ENCODE results near the gene EFHC2.
"Not testable (repeated sequence)": the region's sequence is repeated elsewhere in the genome, so short reads cannot be mapped to it uniquely, and the experiment has no call there.

EFHC2 gene

DNA sequence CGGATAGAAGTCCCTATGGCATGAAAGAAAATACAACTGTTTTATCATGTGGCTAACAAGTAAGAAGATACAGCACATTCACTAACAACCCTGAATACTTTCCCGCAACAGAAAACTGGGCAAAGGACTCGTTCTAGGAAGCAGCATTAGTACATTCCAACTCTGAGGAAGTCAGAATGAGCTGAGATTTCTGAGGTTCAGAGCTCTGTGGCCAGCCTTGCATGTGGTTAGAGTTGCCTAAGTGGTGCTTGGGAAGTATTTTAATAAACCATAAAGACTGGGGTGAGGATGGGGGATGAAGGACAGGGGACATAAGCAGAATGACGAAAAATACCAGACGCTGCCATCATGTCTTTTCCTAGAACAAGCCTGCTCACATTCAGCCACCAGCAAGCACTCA is 82.2 kb downstream of the EFHC2 start:
- no peaks in the 10 kb centered on the region for H3K36me3 Mint-ChIP-seq

DNA sequence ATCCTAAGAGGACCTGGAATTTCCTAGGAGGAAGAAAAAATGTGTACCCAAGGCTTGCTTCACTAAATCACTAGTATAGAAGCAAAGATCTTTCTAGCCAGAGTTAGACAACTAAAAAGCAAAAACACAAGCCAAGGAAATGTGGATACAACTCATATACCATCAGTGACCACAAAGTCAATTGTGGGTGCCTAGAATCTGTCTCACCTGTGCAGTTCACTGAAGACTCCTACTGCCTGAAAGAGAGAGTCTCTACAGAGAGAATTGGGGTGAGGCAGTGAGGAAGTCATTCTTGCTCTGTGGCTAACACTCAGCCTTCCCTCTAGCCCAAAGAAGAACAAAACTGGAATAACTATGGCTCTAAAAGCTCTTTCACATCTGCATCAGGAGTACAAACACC is 82.9 kb downstream of the EFHC2 start:
- H3K36me3 Mint-ChIP-seq: peaks cover 6% of the 10 kb centered on the region
- H3K9me3 Mint-ChIP-seq: peaks cover 8% of the 10 kb centered on the region
- peaks cover 6% of the 10 kb centered on the region for H3K4me1 Mint-ChIP-seq
- no peak overlapping the region for H3K4me3 Mint-ChIP-seq
- H3K27ac Mint-ChIP-seq: no peak overlapping the region
- H3K27me3 Mint-ChIP-seq: peaks cover 8% of the 10 kb centered on the region
- no peak for ATAC-seq

More for the DNA sequence above, 82.2 kb downstream of the EFHC2 start:
- Mint-ChIP-seq H3K4me3 (no peak overlapping the region), H3K27ac (no peak overlapping the region), H3K27me3 (peaks cover under 1% of the 10 kb centered on the region), H3K4me1 (no peaks in the 10 kb centered on the region), H3K9me3 (peaks cover 3% of the 10 kb centered on the region)
- no peak for ATAC-seq

DNA sequence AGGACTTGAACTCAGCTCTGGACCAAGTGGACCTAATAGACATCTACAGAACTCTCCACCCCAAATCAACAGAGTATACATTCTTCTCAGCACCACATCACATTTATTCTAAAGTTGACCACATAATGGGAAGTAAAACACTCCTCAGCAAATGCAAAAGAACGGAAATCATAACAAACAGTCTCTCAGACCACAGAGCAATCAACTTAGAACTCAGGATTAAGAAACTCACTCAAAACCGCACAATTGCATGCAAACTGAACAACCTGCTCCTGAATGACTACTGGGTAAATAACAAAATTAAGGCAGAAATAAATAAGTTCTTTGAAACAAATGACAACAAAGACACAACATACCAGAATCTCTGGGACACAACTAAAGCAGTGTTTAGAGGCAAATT is 87.7 kb downstream of the EFHC2 start:
- not testable (repeated sequence) for H3K27ac Mint-ChIP-seq, H3K4me3 Mint-ChIP-seq, H3K27me3 Mint-ChIP-seq, ATAC-seq
- Mint-ChIP-seq H3K4me1 (peaks cover 26% of the 10 kb centered on the region), H3K9me3 (peaks cover 13% of the 10 kb centered on the region), H3K36me3 (peaks cover 17% of the 10 kb centered on the region)

DNA sequence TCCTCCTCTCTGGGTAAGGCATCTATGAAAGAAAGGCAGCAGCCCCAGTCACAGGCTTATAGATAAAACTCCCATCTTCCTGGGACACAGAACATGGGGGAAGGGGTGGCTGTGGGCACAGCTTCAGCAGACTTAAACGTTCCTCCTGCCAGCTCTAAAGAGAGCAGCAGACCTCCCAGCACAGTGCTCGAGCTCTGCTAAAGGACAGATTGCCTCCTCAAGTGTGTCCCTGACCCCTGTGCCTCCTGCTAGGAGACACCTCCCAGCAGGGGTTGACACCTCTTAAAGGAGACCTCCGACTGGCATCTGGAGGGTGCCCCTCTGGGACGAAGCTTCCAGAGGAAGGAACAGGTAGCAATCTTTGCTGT is 89.9 kb downstream of the EFHC2 start:
- peak overlapping the region; percentile 9 for H3K27ac Mint-ChIP-seq
- peaks cover 10% of the 10 kb centered on the region for H3K27me3 Mint-ChIP-seq
- peaks cover 13% of the 10 kb centered on the region for H3K9me3 Mint-ChIP-seq
- H3K4me1 Mint-ChIP-seq: peaks cover 26% of the 10 kb centered on the region
- peaks cover 17% of the 10 kb centered on the region for H3K36me3 Mint-ChIP-seq
- H3K4me3 Mint-ChIP-seq: peak overlapping the region; percentile 56
- no peak for ATAC-seq

DNA sequence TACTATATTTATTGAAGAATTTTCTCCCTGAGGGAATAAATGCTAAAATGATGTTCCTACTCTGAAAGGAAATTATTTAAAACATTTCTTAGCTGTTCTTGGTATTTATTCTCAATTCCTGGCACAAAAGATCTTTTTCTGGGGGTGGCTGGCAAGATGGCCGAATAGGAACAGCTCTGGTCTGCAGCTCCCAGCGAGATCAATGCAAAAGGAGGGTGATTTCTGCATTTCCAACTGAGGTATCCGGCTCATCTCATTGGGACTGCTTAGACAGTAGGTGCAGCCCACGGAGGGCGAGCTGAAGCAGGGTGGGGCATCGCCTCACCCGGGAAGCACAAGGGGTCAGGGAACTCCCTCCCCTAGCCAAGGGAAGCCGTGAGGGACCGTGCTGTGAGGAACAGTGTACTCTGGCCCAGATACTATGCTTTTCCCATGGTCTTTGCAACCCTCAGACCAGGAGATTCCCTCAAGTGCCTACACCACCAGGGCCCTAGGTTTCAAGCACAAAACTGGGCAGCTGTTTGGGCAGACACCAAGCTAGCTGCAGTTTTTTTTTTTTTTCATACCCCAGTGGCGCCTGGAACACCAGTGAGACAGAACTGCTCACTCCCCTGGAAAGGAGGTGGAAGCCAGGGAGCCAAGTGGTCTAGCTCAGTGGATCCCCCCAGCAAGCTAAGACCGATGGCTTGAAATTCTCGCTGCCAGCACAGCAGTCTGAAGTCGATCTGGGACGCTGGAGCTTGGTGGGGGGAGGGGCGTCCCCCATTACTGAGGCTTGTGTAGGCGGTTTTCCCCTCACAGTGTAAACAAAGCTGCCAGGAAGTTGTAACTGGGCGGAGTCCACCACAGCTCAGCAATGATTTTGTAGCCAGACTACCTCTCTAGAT is 90.5 kb downstream of the EFHC2 start:
- Mint-ChIP-seq H3K4me3 (peak overlapping the region; percentile 56), H3K4me1 (peaks cover 26% of the 10 kb centered on the region), H3K27ac (peak overlapping the region; percentile 9), H3K36me3 (peaks cover 17% of the 10 kb centered on the region), H3K9me3 (peaks cover 13% of the 10 kb centered on the region)
- peak; percentile 74 for ATAC-seq
- not testable (repeated sequence) for H3K27me3 Mint-ChIP-seq

DNA sequence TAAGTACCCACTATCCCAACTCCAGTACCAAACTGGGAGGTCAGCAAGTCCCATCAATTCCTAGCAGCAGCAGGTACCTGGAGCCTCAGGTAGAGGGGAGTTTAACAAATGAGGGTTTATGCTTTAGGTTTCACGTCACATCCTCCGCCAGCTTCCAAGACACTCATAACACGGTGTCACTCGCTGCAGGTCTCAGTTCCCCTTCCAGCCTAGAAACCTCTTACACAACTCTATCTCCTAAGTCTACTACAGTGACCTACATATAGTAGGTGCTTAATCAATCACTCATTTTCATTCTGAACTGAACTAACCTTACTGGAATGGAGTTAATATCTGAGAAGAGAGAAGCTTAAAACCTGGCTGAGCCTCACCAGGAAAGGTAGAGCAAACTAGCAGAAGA is 96.0 kb downstream of the EFHC2 start:
- no peaks in the 10 kb centered on the region for H3K9me3 Mint-ChIP-seq
- peaks cover 6% of the 10 kb centered on the region for H3K4me1 Mint-ChIP-seq
- H3K4me3 Mint-ChIP-seq: no peak overlapping the region
- no peak overlapping the region for H3K27ac Mint-ChIP-seq
- no peak for ATAC-seq
- H3K36me3 Mint-ChIP-seq: no peaks in the 10 kb centered on the region
- no peaks in the 10 kb centered on the region for H3K27me3 Mint-ChIP-seq

DNA sequence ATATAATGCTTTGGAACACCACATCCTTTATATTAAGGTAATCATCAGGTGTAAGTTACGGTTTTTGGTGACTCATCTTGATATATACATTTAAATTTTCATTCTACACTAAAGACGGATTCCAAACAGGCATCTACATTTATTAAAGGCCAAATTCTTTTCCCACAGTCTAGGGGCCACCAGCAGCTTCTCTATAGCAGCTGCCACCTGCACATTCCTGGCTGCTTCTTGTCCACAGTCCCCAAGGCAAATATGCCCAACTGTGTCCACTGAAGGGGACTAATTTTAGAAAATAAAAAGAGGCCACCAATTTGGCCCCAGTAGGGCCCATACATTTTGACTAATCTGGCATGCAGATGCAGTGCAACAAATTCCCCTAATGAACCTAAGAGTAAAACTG is 96.6 kb downstream of the EFHC2 start:
- Mint-ChIP-seq H3K36me3 (no peaks in the 10 kb centered on the region), H3K4me3 (no peak overlapping the region), H3K27ac (no peak overlapping the region), H3K9me3 (no peaks in the 10 kb centered on the region), H3K4me1 (peaks cover 6% of the 10 kb centered on the region), H3K27me3 (no peaks in the 10 kb centered on the region)
- ATAC-seq: no peak

DNA sequence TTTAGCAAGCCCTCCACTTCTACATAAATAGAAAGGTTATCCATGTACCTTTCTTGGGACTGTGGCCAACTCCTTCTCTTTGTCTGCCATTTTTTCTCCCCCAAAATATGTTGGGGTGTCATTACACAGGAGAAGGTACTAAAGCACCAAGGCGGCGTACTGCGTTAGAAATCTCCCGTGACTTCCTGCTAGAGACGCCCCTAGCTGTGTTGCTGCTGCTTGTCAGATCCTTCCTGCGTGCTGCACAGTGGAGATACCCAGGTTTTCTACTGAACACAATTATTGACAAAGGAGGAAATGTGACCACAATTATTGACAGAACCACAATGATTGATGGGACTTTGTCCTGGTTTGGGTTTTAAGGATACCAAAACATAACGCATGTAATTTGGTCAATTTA is 97.7 kb downstream of the EFHC2 start:
- H3K36me3 Mint-ChIP-seq: no peaks in the 10 kb centered on the region
- H3K4me1 Mint-ChIP-seq: peaks cover 6% of the 10 kb centered on the region
- H3K27ac Mint-ChIP-seq: no peak overlapping the region
- no peak overlapping the region for H3K4me3 Mint-ChIP-seq
- H3K27me3 Mint-ChIP-seq: no peaks in the 10 kb centered on the region
- no peaks in the 10 kb centered on the region for H3K9me3 Mint-ChIP-seq
- no peak for ATAC-seq

DNA sequence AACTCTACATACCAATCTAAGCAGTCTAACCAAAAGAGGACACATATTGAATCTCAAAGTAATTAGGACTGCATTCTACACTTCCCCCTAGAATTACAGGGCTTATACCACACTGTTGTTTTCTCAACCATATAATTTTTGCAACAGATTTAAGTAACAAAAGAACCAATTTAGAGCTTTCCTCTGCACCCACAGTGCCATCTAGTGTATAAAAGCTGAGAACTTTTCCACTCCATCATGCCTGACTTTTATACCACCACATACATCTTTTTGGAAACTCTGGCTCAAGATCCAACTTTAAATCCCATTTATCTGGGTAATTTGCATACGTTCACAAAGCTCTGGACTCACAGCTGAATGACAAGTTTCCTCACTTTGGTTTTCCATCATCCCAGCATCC is 99.5 kb downstream of the EFHC2 start:
- H3K36me3 Mint-ChIP-seq: no peaks in the 10 kb centered on the region
- peaks cover 6% of the 10 kb centered on the region for H3K4me1 Mint-ChIP-seq
- H3K4me3 Mint-ChIP-seq: no peak overlapping the region
- no peaks in the 10 kb centered on the region for H3K27me3 Mint-ChIP-seq
- no peak overlapping the region for H3K27ac Mint-ChIP-seq
- ATAC-seq: no peak
- no peaks in the 10 kb centered on the region for H3K9me3 Mint-ChIP-seq

DNA sequence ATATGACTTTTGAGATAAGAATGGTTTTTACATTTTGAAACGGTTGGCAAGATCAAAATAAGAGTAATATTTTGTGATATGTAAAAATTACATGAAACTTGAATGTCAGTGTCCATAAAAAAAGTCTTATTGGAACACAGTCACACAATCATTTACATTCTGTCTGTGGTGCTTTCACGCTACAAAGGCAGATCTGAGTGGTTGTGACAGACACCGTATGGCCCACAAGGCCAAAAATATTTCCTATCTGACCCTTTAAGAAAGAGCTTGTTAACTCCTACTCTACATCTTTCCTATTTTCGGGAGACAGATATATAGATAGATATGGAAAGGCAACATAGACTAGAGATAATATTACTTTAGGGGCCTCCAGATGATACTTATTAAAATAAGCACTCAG is 101.9 kb downstream of the EFHC2 start:
- no peaks in the 10 kb centered on the region for H3K36me3 Mint-ChIP-seq
- ATAC-seq: no peak
- peaks cover 6% of the 10 kb centered on the region for H3K4me1 Mint-ChIP-seq
- no peaks in the 10 kb centered on the region for H3K9me3 Mint-ChIP-seq
- H3K27me3 Mint-ChIP-seq: no peaks in the 10 kb centered on the region
- H3K4me3 Mint-ChIP-seq: no peak overlapping the region
- H3K27ac Mint-ChIP-seq: no peak overlapping the region

DNA sequence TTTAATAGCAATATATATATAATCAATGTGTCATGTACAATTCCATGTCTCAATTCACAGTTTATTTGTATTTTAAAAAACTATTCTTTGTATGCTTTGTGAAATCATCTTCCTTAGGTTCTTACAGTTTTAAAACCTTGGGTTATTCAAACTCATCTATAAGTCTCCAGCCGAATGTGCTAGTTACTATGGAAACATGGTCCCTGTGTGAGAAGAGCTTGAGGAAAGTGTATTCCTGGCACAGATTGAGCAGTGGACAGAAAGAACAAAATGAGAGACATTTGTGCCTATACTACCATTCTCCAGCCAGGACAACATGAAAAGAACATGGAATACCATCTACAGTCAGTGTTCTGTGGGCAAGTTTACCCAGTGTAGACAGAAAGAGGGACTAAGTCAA is 103.4 kb downstream of the EFHC2 start:
- Mint-ChIP-seq H3K27me3 (no peaks in the 10 kb centered on the region), H3K36me3 (no peaks in the 10 kb centered on the region), H3K4me3 (no peak overlapping the region), H3K4me1 (peaks cover 6% of the 10 kb centered on the region), H3K27ac (no peak overlapping the region), H3K9me3 (no peaks in the 10 kb centered on the region)
- no peak for ATAC-seq

DNA sequence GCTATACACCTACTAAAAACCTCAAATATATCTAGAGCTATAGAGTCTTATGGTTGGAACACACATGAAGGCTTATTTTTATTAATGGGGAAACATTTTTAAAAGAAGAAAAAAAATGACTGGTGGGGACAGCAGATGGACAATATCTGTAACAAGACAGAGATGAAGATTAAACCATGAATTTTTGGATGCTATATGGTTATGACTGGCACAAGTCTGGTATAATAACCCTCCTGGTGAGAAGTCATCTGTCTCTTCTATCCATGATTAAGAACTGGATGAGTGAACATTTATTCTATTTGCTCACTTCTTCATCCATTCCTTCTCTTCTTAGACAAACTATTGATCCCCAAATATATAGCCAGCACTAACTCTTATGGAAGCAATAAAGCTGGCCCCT is 104.4 kb downstream of the EFHC2 start:
- Mint-ChIP-seq H3K27ac (no peak overlapping the region), H3K9me3 (no peaks in the 10 kb centered on the region), H3K4me3 (no peak overlapping the region), H3K36me3 (no peaks in the 10 kb centered on the region), H3K4me1 (peaks cover 2% of the 10 kb centered on the region), H3K27me3 (no peaks in the 10 kb centered on the region)
- no peak for ATAC-seq

DNA sequence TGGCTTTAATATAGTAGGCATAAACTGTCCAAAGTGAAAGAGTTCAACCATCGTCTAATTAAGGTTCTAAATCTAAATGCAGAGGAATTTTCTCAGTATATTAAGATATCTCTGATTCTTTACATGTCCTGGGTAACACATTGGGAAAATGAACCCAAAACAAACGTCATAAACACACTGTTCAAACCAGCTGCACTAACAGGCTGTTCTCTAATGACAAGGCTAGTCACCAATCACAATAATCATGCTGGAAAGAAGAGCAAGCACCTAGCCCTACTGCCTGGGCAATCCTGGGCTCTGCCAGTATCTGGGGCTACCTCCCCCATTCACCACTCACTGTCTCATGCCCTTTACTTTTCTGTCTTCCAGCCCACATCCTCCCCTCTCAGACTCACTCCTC is 107.9 kb downstream of the EFHC2 start:
- ATAC-seq: no peak
- Mint-ChIP-seq H3K36me3 (no peaks in the 10 kb centered on the region), H3K9me3 (no peaks in the 10 kb centered on the region), H3K4me3 (no peak overlapping the region), H3K27ac (no peak overlapping the region), H3K27me3 (no peaks in the 10 kb centered on the region), H3K4me1 (no peaks in the 10 kb centered on the region)

DNA sequence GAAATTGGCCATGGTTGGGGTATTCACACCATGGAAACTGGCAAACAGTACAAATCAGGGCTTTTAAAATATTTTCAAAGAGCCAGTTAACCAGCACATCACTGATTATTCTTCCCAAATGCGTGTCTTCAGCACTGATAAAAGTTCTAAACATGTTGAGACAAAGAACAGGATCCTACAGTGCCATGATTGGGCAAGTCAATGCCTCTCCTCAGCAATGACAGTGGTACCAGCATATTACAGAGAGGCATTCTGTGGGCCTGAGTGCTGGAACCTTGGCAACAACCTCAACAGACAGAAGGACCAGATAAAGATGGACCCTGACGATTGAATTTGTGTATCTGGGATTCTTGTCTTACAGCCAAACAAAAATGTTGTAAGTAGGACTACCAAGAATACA is 108.9 kb downstream of the EFHC2 start:
- no peaks in the 10 kb centered on the region for H3K36me3 Mint-ChIP-seq
- no peak overlapping the region for H3K4me3 Mint-ChIP-seq
- no peaks in the 10 kb centered on the region for H3K27me3 Mint-ChIP-seq
- no peaks in the 10 kb centered on the region for H3K9me3 Mint-ChIP-seq
- ATAC-seq: no peak
- H3K4me1 Mint-ChIP-seq: no peaks in the 10 kb centered on the region
- no peak overlapping the region for H3K27ac Mint-ChIP-seq

DNA sequence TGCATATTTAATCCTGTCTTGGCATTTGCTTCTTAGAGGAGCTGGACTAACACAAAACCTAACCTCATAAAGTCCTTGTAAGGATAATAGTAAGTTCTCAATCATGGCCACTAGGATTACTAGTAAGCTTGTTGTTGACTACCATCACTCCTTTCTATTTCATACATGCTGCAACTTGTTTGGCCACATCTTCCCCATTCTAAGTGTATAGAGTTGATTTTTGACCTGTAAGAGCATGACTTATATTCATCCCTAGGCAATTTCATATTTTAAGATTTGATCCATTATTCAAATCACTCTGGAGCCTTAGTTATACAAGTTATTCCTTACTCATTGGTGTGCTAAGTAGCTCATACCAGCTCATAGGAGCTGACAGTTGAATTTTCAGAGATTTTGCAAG is 109.4 kb downstream of the EFHC2 start:
- Mint-ChIP-seq H3K9me3 (no peaks in the 10 kb centered on the region), H3K27ac (no peak overlapping the region), H3K36me3 (no peaks in the 10 kb centered on the region), H3K4me3 (no peak overlapping the region), H3K27me3 (no peaks in the 10 kb centered on the region), H3K4me1 (peaks cover 2% of the 10 kb centered on the region)
- ATAC-seq: no peak

DNA sequence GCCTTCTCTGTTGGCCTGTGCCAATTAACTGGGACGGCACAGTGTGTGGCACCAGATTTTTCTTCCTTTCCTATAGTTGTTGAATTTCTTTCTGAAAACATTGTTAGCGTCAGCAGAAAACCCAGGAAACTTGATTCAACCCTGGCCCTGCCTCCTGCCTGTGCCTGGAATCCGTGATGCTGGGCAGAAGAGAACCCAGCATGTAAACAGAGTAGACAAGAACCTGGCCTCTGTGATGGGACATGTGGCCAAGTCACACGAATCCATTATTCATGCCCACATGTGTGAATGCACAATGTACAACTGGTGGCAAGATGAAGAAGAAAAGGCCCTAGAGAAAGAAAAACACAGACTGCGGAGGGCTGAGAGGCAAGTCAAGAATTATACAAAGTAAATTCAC is 111.4 kb downstream of the EFHC2 start:
- H3K4me3 Mint-ChIP-seq: no peak overlapping the region
- no peak overlapping the region for H3K27ac Mint-ChIP-seq
- no peaks in the 10 kb centered on the region for H3K9me3 Mint-ChIP-seq
- no peaks in the 10 kb centered on the region for H3K36me3 Mint-ChIP-seq
- ATAC-seq: no peak
- H3K4me1 Mint-ChIP-seq: peaks cover 8% of the 10 kb centered on the region
- H3K27me3 Mint-ChIP-seq: no peaks in the 10 kb centered on the region

All from stimulated activated memory B cell treated with anti-CD40 and anti-IgM and Interleukin-4, amounts not matched to agents 10 μg/mL and 1 μg/mL and 100 μg/mL, for 72 hours (primary cell).